Astrocyte of the cerebellum (primary cell): Measurements from ENCODE around the gene OSBPL10.

Experiments used
- DNase-seq: peaks from one replicate; pipeline ENCODE4 v3.0.0-alpha.2; 2011; ENCODE audit warnings: low read depth
- H3K4me3 ChIP-seq: 2 replicates; pipeline ENCODE4 v1.5.1; 2011; ENCODE audit warnings: mild to moderate bottlenecking, low read depth, low read length, moderate library complexity
- in situ Hi-C: cut with HindIII; loops from 2 replicates; pipeline ENCODE4 v1.10.0; 2017; ENCODE audit warnings: low sequenced_read_pairs
- TF ChIP-seq, protein P1 (sequence below): IDR thresholded peaks from 2 replicates; pipeline ENCODE4 v1.5.1; 2012; ENCODE audit warnings: low read length, low read depth, moderate library complexity, mild to moderate bottlenecking; ENCODE audit errors: missing control alignments

OSBPL10 gene

GRCh38 chr3:31661286-31661685, 319.8 kb downstream of the OSBPL10 start:
- in situ Hi-C loops = no loop called here
- H3K4me3 ChIP-seq = no peak overlapping the region
- TF ChIP-seq, protein P1, sequence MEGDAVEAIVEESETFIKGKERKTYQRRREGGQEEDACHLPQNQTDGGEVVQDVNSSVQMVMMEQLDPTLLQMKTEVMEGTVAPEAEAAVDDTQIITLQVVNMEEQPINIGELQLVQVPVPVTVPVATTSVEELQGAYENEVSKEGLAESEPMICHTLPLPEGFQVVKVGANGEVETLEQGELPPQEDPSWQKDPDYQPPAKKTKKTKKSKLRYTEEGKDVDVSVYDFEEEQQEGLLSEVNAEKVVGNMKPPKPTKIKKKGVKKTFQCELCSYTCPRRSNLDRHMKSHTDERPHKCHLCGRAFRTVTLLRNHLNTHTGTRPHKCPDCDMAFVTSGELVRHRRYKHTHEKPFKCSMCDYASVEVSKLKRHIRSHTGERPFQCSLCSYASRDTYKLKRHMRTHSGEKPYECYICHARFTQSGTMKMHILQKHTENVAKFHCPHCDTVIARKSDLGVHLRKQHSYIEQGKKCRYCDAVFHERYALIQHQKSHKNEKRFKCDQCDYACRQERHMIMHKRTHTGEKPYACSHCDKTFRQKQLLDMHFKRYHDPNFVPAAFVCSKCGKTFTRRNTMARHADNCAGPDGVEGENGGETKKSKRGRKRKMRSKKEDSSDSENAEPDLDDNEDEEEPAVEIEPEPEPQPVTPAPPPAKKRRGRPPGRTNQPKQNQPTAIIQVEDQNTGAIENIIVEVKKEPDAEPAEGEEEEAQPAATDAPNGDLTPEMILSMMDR = no peak
- DNase-seq = no peak

- in situ Hi-C loops = no loop called here
- H3K4me3 ChIP-seq = no peak overlapping the region
- DNase-seq = no peak
- TF ChIP-seq, protein P1 = no peak
Measured at GRCh38 chr3:31659246-31659645, 321.8 kb downstream of the OSBPL10 start.

DNA sequence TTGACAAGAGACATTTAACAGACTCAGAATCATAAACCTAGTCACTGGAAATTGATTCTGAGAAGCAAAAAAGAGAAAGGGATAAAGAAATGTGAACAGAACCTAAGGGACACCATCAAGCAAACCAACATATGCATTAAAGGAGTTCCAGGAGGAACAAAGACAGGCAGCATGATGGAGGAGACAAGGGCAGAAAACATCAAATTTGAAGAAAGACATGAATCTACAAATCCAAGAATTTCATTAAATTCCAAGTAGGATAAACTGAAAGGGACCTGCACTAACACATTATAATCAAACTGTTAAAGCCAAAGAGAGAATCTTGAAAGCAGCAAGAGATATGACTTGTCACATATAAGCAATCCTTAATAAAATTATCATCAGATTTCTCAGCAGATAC, 326.1 kb downstream of the OSBPL10 start:
- TF ChIP-seq, protein P1 = no peak
- DNase-seq = no peak
- H3K4me3 ChIP-seq = no peak overlapping the region
- in situ Hi-C loops = no loop called here

DNA sequence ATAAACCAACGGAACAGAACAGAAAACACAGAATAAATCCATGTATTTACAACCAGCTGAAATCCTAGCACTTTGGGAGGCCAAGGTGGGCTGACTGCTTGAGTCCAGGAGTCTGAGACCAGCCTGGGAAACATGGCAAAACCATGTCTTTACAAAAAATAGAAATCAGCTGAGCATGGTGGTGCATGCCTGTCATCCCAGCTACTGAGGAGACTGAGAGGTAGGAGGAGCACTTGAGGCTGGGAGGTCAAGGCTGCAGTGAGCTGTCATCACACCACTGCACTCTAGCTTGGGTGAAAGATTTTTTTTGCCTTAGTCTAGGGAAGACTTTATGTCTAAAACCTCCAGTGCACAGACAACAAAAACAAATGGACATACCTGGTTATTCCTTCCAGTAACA, 327.6 kb downstream of the OSBPL10 start:
- TF ChIP-seq, protein P1 = no peak
- in situ Hi-C loops = no loop called here

DNA sequence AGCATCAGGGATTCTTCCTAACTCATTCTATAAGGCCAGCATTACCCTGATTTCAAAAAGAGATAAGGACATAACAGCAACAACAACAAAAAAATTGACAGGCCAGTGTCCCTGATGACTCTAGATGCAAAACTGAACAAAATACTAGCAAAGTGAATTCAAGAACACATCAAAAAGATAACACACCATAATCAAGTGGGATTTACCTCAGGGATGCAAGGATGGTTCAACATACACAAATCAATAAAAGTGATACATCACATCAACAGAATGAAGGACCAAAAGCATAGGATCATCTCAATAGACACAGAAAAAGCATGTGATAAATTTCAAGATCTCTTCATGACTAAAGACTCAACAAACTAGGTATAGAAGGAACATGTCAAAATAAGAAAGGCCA, 328.8 kb downstream of the OSBPL10 start:
- no peak for DNase-seq
- in situ Hi-C loops = no loop called here
- TF ChIP-seq, protein P1 = no peak
- no peak overlapping the region for H3K4me3 ChIP-seq

More for the DNA sequence above, 327.6 kb downstream of the OSBPL10 start:
- H3K4me3 ChIP-seq = no peak overlapping the region
- no peak for DNase-seq

GRCh38 chr3:31648286-31648968, 332.6 kb downstream of the OSBPL10 start:
- no peak overlapping the region for H3K4me3 ChIP-seq
- no peak for DNase-seq
- TF ChIP-seq, protein P1 = no peak
- in situ Hi-C loops = no loop called here

- no peak for DNase-seq
- no peak overlapping the region for H3K4me3 ChIP-seq
- TF ChIP-seq, protein P1 = no peak
- in situ Hi-C loops = no loop called here
Measured at GRCh38 chr3:31645256-31645655, 335.8 kb downstream of the OSBPL10 start.
